ENCODE data around the gene SDCBP2.

Gene SDCBP2

GRCh38 chr20:1269850-1270249 is 59.1 kb downstream of the SDCBP2 start:
- DNase-seq: no peak

GRCh38 chr20:1269235-1269634 is 59.7 kb downstream of the SDCBP2 start:
- DNase-seq: no peak

- no peak for DNase-seq
These were observed 61.0 kb downstream of the SDCBP2 start for GRCh38 chr20:1267809-1268374.

- no peak for DNase-seq
These were observed 61.8 kb downstream of the SDCBP2 start for GRCh38 chr20:1267161-1267560.

GRCh38 chr20:1266167-1266973 is 62.6 kb downstream of the SDCBP2 start, which contains the start of gene SNPH:
TSS of gene SNPH (plus strand) at chr20:1266294. CDS start at chr20:1296240, 29,946 bp downstream.
- peak; percentile 68 for DNase-seq

- no peak for DNase-seq
These were observed 63.1 kb downstream of the SDCBP2 start for GRCh38 chr20:1265916-1266166.

- DNase-seq: no peak
These were observed 63.6 kb downstream of the SDCBP2 start for GRCh38 chr20:1265226-1265915.

GRCh38 chr20:1264727-1265126 is 64.2 kb downstream of the SDCBP2 start:
- DNase-seq: no peak

GRCh38 chr20:1263853-1264252 is 65.1 kb downstream of the SDCBP2 start:
- DNase-seq: peak; percentile 18
